ENCODE measurements around the gene MTG1.

Gene MTG1

DNA sequence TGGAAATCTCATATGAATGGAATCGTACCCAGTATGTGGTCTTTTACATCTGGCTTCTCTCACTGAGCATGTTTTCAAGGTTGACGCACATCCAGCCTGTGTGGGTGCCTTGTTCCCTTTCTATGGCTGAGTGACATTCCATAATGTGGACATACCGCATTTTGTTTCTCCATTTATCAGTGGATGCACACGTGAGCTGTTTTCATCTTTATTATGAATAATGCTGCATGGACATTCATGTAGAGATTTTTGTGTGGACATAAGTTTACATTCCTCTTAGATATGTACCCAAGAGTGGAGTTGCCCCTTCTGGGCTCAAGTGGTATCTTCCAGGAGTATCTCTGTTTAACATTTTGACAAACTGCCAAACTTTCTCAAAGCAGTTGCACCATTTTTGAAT lies 58.5 kb downstream of the MTG1 start:
- no peak for DNase-seq (ENCODE audit: low read depth)

DNA sequence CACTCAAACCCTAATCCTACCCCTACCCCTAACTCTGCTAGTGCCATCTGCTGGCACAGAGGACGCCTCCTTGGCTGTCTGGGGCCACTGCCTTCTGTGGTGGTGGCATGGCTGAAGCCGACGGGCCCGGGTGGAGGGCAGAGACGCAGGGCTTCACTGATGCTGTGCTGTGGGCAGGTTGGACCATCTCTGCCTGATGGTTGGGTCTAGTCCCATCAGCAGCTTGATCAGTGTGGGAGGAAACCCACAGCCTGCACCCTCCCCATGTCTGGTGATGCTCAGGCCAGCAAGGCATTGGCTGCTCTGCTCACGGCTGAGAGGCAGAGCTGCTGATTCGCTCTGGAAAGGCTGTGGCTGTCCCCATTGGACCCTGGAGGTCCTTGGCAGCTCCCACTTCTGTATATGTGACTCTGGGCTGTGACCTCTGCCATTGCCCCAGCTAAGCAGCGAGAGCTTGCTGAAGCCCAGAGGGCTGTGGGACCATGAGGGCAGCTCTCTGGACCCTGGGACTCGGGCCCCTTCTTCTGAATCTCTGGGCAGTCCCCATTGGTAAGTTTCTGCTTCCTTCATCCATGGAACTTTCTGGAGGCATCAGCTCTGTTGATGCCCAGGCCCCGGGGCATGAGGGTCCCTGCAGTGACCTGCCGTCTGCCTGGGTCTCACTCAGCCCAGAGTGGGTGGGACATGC lies 59.7 kb downstream of the MTG1 start, which contains the start of gene SCART1:
TSS of gene SCART1 (plus strand) at position 430 of the 688 bp plus-strand sequence. CDS start at position 483, 53 bp downstream.
- no peak for DNase-seq (ENCODE audit: low read depth)

GRCh38 chr10:133454204-133454893 lies 60.4 kb downstream of the MTG1 start:
- no peak for DNase-seq (ENCODE audit: low read depth)

DNA sequence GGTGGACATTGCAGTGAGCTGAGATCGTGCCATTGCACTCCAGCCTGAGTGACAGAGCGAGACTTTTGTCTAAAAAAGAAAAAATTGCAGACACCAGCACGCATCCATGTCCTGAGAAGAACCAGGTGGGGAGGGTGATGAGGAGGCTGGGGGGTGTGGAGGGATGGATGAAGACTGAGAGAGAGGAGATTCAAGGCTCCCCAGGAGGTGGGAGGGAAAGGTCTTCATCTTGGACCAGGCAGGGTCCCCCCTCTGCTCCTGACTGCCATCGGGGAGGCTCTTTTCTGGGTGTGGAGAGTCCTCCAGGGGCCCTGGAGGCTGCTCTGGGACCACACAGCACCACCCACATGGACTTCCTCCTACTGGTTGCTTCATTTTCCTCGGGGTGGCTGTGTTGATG lies 61.2 kb downstream of the MTG1 start:
- no peak for DNase-seq (ENCODE audit: low read depth)

- no peak for DNase-seq (ENCODE audit: low read depth)
Measured at GRCh38 chr10:133455611-133456031, 61.7 kb downstream of the MTG1 start.

DNA sequence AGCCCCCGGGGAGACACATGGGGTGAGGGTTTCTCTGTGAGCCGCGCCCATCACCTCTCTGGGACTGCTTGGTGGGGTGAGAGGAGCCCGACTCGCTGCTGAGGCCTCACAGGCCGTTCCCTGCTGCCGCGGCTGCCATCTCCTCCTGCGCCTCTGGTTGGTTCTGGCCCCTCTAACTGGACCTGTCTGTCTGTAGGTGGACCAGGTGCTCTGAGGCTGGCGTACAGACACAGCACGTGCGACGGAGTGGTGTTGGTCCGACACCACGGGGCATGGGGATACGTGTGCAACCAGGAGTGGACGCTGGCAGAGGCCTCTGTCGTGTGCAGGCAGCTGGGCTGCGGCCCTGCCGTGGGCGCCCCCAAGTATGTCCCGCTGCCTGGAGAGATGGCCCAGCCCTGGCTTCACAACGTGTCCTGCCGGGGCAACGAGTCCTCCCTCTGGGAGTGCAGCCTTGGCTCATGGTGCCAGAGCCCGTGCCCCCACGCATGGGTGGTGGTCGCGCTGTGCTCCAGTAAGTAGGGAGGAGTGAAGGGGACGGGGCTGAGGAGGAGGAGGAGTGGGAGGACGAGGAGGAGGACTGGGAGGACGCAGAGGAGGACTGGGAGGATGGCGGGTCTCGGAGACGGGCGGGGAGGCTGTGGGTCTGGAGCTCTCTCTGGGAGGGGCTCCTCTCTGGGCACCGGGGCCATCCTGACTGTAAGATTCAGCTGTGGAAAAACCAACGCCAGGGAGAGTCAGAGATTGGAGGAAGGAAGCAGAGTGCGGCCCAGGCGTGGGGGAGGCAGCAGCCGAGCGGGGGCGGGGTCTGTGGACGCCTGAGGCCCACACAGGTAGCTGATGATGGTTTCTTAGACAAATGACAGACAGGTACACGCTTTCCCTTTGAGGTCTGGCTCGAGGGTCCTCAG lies 62.3 kb downstream of the MTG1 start:
- no peak for DNase-seq (ENCODE audit: low read depth)

- no peak for DNase-seq (ENCODE audit: low read depth)
Measured at GRCh38 chr10:133457100-133457841, 63.3 kb downstream of the MTG1 start.

DNA sequence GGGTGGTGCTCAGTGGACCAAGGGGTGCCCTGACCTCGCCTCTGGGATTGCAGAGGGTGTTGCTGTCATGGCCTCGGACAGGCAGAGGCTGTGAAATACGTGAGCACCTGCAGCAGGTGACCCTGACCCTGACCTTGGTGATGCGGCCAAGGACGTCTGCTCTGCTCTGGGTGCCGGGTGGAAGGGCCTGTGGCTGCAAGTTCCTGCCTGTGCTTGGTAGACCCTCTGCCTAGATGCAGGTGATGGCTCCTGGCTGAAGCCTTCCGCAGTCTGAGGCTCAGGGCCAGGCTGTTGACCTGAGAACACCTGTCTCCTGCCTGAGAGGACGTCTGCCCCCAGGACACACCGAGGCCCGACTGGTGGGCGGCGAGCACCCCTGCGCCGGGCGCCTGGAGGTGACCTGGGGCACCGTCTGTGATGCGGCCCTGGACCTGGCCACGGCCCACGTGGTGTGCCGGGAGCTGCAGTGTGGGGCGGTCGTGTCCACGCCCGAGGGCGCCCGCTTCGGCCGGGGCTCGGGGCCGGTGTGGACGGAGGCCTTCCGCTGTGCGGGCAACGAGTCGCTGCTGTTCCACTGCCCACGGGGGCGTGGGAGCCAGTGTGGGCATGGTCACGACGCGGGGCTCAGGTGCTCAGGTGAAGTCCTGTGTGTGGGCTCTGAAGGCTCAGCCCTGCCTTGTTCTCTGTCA lies 64.2 kb downstream of the MTG1 start:
- no peak for DNase-seq (ENCODE audit: low read depth)

- DNase-seq (ENCODE audit: low read depth) = no peak
Measured at GRCh38 chr10:133458710-133459453, 64.9 kb downstream of the MTG1 start.

- no peak for DNase-seq (ENCODE audit: low read depth)
Measured at GRCh38 chr10:133459454-133460207, 65.7 kb downstream of the MTG1 start.

- no peak for DNase-seq (ENCODE audit: low read depth)
Measured at GRCh38 chr10:133460208-133460769, 66.3 kb downstream of the MTG1 start.

DNA sequence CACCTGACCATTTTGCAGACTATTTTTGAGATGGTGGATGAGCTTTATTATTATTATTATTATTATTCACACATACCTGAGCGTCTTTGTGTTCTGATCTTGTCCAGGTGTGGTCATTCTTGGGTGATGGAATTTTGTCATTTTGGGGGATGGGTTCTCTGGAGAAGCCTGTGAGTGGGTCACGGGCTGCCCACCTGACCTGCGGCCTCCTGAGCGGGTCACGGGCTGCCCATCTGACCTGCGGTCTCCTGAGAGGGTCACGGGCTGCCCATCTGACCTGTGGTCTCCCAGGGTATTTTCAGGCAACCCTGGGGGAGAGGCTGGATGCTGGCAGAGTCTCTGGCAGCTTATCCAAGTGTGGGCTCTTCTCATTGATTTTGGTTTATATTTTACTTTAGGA lies 67.1 kb downstream of the MTG1 start:
- DNase-seq (ENCODE audit: low read depth) = no peak

DNA sequence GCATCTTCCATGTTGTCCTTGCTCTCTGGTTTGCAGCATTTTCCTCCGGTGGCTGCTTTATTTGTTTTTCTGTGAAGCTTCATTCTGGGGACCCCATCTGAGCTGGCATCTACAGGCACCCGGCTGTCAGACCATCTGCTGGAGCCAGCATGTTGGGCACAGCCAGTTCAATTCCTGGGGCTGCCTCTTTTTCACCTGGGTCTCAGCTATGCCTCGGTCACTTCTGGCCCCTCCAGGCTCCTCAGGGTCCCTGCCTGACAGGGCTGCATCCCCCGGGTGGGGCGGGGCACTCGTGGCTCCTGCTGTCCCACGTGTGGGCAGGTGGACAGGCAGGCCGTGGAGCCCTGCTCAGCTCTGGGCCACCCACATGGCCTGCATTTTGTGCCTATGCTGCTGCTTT lies 67.9 kb downstream of the MTG1 start:
- no peak for DNase-seq (ENCODE audit: low read depth)

GRCh38 chr10:133462512-133463305 lies 68.8 kb downstream of the MTG1 start:
- DNase-seq (ENCODE audit: low read depth) = no peak

DNA sequence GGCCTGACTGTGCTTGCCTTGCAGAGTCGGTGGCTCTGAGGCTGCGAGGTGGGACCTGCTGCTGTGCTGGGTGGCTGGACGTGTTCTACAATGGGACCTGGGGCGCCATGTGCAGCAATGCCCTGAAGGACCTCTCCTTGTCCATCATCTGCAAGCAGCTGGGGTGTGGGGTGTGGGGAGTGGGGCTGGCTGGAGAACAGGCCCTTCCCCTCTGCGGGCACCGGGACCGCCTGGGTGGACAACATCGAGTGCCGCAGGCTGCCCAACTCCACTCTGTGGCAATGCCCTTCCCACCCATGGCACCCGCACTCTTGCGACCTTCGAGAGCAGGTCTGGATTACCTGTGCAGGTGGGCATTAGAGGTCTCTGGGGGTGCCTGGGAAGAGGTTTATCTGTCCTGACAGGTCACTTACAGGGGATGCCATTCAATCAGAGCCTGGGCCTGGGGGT lies 70.7 kb downstream of the MTG1 start:
- DNase-seq (ENCODE audit: low read depth) = no peak

- no peak for DNase-seq (ENCODE audit: low read depth)
Measured at GRCh38 chr10:133465191-133465949, 71.4 kb downstream of the MTG1 start.

DNA sequence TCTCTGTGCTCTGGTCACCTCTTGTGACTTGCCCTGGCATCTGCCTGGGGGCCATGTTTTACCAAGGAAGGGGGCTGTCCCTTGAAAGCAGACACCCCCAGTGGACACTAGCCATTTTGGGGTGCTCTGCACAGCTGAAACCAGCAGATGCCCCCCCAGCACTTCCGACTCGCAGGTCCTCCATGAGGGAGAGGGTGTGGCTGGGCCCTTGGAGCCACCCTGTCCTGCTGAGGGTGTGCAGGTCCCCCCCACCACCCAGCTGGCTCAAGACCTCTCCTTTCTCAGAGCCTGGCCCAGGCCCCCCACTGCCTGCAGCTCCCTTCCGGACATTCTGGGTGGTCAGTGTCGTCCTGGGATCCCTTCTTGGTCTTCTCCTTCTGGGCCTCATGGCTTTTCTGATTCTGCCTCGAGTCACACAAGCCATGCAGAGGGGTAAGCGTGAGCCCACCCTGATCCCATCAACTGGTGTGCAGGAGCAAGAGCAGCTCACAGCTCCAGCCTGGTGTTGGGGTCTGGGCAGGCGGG lies 72.1 kb downstream of the MTG1 start:
- no peak for DNase-seq (ENCODE audit: low read depth)
